Right lobe of liver (tissue), 4 donors: Measurements from ENCODE around the gene HOXB1.

Experiments used
- CTCF ChIP-seq, 4 donors: fragments of 200-600 bp in 3 of 4; fragments of 450-650 bp in 1 of 4; IDR thresholded peaks; one replicate each; pipeline versions ENCODE4 v1.5.1 to v1.8.0; 2016 to 2022; ENCODE audit warnings: antibody characterized with exemption in 4 of 4, mild to moderate bottlenecking in 2 of 4
- POLR2A ChIP-seq: fragments of 450-650 bp; IDR thresholded peaks from one replicate; pipeline ENCODE4 v1.6.1; 2017; ENCODE audit warnings: antibody characterized with exemption, mild to moderate bottlenecking
- donor health status: DM: no; HTN: no; CAD: no.
- donor health status: DM: no; HTN: no; CAD: no.
- donor health status: DM: no; HTN: yes; CAD: no.

- no peak for TF ChIP-seq CTCF (IDR thresholded peaks at IDR 0.05)
- no peak for TF ChIP-seq POLR2A
Observed at GRCh38 chr17:48506246-48506645, 24.6 kb downstream of the HOXB1 start.
